Measurements from ENCODE around the gene LRP1.

DNA sequence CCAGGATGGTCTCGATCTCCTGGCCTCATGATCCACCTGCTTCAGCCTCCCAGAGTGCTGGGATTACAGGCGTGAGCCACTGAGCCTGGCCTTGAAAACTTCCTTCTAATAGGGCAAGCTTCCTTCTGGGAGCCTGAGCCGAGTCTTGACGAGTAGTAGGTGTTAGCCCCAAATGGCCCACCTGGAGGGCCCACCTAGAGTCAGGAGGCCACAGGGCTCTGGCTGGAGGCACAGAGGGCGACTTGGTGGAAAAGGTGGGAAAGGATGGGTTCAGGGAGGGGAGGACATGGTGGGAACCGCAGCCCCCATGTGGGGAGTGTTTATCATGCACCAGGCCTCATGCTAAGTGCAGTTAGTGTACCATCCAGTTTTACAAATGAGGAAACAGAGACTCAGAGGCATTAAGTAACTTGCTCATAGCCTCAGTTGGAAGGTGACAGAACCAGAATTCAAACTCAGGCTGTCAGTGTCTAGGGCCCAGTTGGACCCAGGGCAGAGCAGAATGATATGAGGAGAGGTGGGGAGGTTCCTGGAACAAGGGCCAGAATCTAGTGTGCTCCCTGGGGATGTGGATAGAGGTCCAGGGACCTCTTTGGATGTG lies 22.2 kb downstream of the LRP1 start:
- no peak for TF ChIP-seq POLR2A (IDR thresholded peaks at IDR 0.05)
- TF ChIP-seq, protein P1, sequence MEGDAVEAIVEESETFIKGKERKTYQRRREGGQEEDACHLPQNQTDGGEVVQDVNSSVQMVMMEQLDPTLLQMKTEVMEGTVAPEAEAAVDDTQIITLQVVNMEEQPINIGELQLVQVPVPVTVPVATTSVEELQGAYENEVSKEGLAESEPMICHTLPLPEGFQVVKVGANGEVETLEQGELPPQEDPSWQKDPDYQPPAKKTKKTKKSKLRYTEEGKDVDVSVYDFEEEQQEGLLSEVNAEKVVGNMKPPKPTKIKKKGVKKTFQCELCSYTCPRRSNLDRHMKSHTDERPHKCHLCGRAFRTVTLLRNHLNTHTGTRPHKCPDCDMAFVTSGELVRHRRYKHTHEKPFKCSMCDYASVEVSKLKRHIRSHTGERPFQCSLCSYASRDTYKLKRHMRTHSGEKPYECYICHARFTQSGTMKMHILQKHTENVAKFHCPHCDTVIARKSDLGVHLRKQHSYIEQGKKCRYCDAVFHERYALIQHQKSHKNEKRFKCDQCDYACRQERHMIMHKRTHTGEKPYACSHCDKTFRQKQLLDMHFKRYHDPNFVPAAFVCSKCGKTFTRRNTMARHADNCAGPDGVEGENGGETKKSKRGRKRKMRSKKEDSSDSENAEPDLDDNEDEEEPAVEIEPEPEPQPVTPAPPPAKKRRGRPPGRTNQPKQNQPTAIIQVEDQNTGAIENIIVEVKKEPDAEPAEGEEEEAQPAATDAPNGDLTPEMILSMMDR (IDR thresholded peaks at IDR 0.05) = no peak
- TF ChIP-seq POLR2AphosphoS5 (IDR thresholded peaks at IDR 0.05) = no peak
- TF ChIP-seq EP300 (IDR thresholded peaks at IDR 0.05) = no peak

Data from gastroesophageal sphincter (tissue), 3 donors.